HG03039 (cell line): ENCODE measurements around the gene TEX36.
"Not testable (repeated sequence)": the region's sequence is repeated elsewhere in the genome, so short reads cannot be mapped to it uniquely, and the experiment has no call there.

Experiments
- ATAC-seq: cut with Tn5 transposase; IDR thresholded peaks from one replicate; pipeline ENCODE4 v1.9.1; 2021; ENCODE audit warnings: mild to moderate bottlenecking, moderate library complexity; ENCODE audit not compliant: unreplicated experiment

Gene TEX36

GRCh38 chr10:125683063-125683462, at the start of gene TEX36:
Gene TEX36, minus strand, starts transcription at chr10:125683163. Its CDS starts 174 bp downstream, at chr10:125682989.
- no peak for ATAC-seq

DNA sequence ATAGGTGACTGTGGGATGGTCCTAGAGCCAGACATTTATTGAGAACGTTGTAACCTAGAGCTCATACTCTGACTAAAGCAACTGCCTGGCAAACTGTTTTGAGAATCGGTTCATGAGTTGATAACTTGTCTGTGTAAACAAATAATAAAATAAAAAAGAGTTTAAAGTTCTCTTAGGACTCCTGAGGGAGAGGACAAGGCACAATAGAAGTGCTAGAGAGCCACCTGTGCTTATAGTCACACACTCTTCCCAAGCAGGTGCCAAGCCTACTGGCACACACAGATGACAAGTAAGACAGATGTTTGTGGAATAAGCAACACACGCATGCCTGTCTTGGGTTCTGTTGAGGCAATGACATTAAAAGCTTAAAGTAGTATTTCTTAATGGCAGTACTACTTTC, 44.5 kb upstream of the TEX36 start:
- no peak for ATAC-seq

GRCh38 chr10:125726914-125727313, 44.0 kb upstream of the TEX36 start:
- ATAC-seq: no peak

- ATAC-seq: no peak
Observed at GRCh38 chr10:125722811-125723210, 39.8 kb upstream of the TEX36 start.

DNA sequence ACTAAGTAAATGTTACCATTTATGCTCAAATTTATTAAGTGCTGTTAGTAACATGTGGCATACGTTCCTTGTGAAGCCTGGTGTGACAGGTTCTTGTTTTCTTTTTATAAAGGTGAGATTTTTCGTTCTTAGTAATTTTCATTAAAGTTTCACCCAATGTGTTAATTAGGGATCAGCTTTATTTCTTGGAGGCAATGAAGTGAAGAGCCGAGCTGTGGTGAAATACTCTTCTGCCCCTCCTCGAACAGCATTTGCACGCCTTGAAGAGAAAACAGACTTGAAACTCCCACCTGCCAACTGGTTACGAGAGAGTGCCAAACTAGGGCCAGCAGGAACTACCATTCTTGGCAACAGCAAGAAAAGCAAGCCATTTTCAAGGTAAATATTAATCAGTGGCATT, 38.1 kb upstream of the TEX36 start:
- no peak for ATAC-seq

DNA sequence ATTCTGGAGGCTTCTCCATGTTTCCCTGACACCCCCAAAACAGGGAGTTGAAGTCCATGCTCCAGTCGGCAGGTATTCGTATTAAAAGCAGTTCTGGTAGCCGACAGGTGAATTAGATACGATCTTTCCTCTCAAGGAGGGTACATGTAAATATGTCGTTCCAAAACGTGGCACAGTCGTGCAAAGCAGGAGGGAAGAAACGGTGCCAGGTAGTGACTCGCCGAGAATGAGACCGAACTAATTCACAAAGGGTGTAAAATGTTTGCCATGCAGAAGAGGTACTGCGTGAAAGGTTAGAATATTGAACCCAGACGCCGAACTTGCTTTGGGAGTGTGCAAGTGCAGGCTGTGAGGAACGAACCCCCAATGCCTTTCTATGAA, 37.0 kb upstream of the TEX36 start:
- ATAC-seq: peak; percentile 1

DNA sequence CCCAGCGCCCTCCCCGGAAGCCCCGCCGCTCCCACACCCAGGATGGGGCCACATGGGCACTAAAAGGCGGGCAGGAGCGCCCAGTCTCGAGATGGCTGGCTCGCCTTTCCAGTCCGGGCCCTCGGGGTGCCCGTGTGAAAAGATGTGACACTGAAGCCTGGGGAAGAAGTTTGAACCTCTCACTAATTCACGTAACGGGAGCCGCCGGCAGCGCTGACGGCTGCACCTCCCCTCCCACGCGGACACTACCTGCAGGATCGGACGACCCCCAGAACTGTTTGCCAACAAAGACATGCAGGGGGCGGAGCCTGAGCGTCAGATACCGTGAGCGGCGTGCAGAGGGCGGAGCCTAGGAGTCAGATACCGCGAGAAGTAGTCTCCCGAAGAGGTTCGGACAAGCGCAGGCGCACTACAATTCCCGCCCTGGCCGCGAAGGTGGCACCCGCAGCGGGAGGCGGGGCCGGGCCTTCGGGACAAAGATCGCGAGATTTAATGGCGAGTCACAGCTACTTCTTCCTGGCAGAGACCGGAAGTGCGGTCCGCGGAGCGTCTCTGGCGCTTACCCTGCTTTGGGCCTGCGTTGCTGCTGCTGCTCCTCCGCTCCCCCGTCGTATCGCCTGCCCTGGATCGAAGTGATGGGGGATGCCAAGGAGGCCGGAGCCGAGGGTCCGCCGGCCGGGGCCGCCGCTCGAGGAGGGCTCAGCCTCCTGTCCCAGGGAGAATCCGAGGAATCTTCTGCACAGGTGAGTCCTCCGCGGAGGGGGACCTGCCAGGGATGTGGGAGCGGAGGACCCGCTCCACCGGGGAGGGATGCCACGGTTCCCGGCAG, 36.4 kb upstream of the TEX36 start, which contains the start of gene EDRF1:
Gene EDRF1 (plus strand): TSS at position 537 of the 829 bp plus-strand sequence. CDS start 99 bp downstream, at position 636.
- ATAC-seq: peak; percentile 95

- not testable (repeated sequence) for ATAC-seq
Observed at GRCh38 chr10:125714728-125715127, 31.8 kb upstream of the TEX36 start.

DNA sequence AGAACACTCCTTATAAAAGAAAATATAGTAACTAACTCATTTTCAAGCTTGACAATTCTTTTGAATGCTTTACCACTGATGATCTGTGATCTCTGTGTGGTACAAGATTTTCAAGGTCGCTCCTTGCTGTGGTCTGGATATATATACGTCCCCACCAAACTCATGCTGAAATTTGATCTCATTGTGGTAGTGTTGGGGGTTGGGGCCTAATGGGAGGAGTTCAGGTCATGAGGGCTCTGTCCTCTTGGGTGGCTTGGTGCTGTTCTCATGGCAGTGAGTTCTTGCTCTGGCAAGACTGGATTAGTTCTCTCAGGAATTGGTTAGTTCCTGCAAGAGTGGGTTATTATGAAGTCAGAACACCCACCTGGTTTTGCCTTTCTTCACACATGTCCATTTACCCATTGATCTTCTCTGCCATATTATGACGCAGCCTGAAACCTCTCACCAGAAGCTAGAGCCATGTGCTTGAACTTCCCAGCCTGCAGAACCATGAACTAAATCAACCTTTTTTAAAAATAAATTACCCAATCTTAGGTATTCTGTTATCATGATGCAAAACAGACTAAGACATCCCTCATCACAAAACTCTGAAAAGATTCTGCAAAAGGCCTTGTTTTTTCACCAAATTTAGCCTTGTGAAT, 28.3 kb upstream of the TEX36 start:
- no peak for ATAC-seq

GRCh38 chr10:125709553-125710474, 26.9 kb upstream of the TEX36 start:
- no peak for ATAC-seq

DNA sequence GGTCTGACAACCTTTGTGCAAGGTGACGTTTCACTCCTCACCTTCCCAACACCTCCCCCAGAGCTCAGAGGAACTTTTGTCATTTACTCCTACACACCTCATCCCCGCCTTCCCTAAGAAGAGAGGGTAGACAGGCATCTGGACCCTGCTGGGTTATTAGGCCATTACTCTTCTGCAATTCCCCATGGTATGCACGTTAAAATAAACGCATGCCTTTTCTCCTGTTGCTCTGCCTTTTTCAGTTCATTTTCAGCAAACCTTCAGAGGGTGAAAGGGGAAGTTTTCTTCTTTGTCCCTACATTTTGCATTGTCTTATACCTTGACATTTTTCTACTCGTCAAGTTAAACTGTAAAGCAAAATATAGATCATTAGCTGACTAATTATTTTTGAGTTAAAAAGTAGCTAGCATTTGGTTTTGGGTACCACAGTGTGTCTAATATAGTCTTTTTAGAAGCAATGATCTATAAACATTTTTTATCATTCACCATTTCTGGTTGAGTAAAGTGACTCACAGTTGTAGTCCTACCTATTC, 26.1 kb upstream of the TEX36 start:
- no peak for ATAC-seq

DNA sequence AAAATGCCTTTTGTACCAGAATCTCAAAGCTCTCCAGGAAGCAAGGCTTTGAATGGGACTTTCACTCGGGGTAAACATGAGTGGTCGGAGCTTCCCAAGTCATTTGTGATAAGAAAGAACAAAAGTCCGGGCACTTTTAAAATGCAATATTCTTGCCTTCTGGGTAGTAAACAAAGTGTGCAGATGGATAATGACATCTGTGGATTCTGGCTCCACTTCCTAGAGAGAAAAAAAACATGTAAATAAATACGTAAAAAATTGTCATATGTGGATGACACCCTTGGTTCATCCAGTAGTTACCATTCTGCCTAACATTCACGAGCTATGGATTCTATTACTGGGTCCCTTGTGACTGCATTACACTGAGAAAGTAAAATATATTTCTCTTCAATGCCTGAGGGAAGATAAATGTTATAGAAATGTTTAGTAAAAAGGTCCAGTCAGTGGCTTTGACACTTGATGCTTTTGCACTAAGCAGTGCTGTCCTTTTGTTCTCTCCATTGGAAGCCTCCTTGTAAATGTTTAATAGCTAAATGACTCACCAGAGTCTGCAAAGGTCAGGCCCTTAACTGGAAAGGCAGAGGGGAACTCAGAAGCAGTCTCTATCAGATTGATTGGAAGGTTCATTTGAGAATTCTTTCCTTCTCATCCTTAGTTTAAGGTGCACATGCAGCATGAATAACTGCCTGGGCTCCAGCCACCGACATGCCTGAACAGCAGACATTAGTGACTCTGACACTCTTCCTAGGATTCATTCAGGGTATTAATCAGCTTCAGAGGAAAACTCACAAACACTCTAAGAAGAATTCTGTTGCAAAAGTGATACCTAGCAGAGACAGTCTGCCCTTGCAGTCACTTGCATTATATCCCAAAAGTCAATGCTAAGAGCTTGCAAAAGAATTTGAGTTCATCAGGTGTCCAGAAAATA, 24.8 kb upstream of the TEX36 start:
- no peak for ATAC-seq

- no peak for ATAC-seq
Observed at GRCh38 chr10:125700355-125700911, 17.5 kb upstream of the TEX36 start.

GRCh38 chr10:125699562-125700143, 16.7 kb upstream of the TEX36 start:
- no peak for ATAC-seq

DNA sequence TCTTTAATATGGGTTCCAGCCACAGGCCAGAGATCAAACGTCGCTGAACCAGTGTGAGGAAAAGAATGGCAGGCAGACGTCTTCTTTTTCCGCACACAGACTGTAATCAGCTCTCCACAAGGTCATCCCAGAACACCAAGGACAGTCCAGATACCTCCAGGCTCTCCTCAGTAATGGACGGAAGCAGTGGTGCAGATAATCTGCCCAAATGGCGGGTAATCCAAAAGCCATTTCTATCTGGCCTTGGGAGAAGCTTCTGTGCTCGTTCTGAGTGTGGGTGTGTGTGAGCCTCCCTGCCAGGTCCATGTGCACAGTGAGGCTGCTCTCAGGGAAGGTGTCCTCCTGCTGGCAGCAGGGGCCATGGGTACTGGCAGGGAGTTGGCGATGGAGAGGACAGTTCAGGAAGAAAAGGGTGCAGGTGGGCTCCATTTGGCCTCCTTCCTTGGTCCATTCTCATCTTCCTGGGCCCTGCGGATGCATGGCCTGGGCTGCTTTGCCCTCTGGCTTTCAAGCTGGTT, 15.6 kb upstream of the TEX36 start:
- ATAC-seq: no peak

DNA sequence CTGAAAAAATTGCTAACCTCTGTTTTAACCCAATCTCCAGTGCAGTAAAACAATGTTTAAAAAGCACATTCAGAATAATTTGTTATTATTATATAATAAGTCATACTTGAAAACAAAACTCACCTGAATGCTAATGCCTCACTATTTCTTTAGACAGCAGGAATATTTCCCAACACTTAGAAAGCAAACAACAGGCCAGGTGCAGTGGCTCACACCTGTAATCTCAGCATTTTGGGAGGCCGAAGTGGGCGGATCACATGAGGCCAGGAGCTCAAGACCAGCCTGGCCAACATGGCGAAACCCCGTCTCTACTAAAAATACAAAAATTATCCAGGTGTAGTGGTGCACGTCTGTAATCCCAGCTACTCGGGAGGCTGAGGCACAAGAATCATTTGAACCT, 13.9 kb upstream of the TEX36 start:
- not testable (repeated sequence) for ATAC-seq

- ATAC-seq: no peak
Observed at GRCh38 chr10:125694883-125695282, 11.9 kb upstream of the TEX36 start.

DNA sequence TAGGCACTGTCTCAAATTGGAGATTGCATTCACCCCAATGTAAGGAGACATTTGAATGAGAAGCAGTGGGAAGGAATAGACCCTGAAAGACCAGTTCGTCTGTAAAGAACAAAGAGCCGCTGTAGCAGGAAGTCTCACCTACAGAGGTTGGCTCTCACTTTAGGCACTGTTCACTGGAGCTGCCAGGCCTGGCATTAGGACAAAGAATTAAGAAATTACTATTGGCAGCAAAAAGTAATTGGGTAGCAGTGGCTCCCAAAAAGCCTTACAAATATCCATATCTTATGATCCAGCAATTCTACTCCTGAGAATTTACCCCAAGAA, 10.5 kb upstream of the TEX36 start:
- ATAC-seq: no peak
